IMR-90 (cell line): ENCODE measurements around the gene RAPGEF5. TPM values are rescaled to one million over a fixed set of nuclear protein-coding genes. Genes with fewer than 3 reads are reported as not detected.

Experiments
- ATAC-seq: fragments of 200-7000 bp; cut with Tn5 transposase; 2 replicates; pipeline ENCODE4 v1.9.1; 2020; ENCODE audit warnings: low read depth, mild to moderate bottlenecking, moderate library complexity
- BruUV-seq: library from RNA; stranded (reverse); fragments of 400-500 nt; replicated peaks from 2 replicates; lab custom pipeline; 2021; lab: Mats Ljungman, UMichigan
- CTCF ChIA-PET: fragments of 300-600 bp; formaldehyde crosslinking; extraction: SDS; loops from one replicate; lab custom pipeline; 2021; ENCODE audit warnings: antibody characterized with exemption; lab: Yijun Ruan, JAX
- POLR2A ChIA-PET: fragments of 300-600 bp; sonication (Branson Sonifier 250); formaldehyde crosslinking; loops from one replicate; lab custom pipeline; 2022; ENCODE audit warnings: antibody characterized with exemption; ENCODE audit not compliant: unreplicated experiment; lab: Charles Lee
- DNase-seq: peaks from one replicate; pipeline ENCODE4 v3.0.0; 2013
- H2AFZ ChIP-seq: replicated peaks from 2 replicates; pipeline ENCODE3; 2013; ENCODE audit warnings: low read length, mild to moderate bottlenecking; ENCODE audit not compliant: poor library complexity
- H2AK5ac ChIP-seq: 2 replicates; pipeline ENCODE4 v1.6.1; 2013; ENCODE audit warnings: low read depth, low read length, inconsistent platforms
- H2AK9ac ChIP-seq: replicated peaks from 2 replicates; pipeline ENCODE3; 2013; ENCODE audit warnings: mild to moderate bottlenecking, low read depth, low read length, moderate library complexity; ENCODE audit not compliant: poor library complexity
- H2BK120ac ChIP-seq: 2 replicates; pipeline ENCODE4 v1.6.1; 2013; ENCODE audit warnings: low read depth, low read length, inconsistent platforms
- H2BK15ac ChIP-seq: 3 replicates; pipeline ENCODE4 v1.6.1; 2013; ENCODE audit warnings: low read depth, low read length, inconsistent platforms
- H2BK20ac ChIP-seq: 2 replicates; pipeline ENCODE4 v1.6.1; 2013; ENCODE audit warnings: low read depth, mild to moderate bottlenecking, inconsistent platforms, low read length, moderate library complexity
- H2BK5ac ChIP-seq: 2 replicates; pipeline ENCODE4 v1.6.1; 2013; ENCODE audit warnings: mild to moderate bottlenecking, low read depth, low read length, inconsistent platforms; ENCODE audit not compliant: poor library complexity, severe bottlenecking
- H3K14ac ChIP-seq: replicated peaks from 2 replicates; pipeline ENCODE4 v1.6.1; 2013; ENCODE audit warnings: low read depth, low read length, inconsistent platforms
- H3K18ac ChIP-seq: 2 replicates; pipeline ENCODE4 v1.6.1; 2013; ENCODE audit warnings: low read depth, low read length, control low read depth
- H3K23ac ChIP-seq: 2 replicates; pipeline ENCODE4 v1.6.1; 2013; ENCODE audit warnings: low read depth, low read length, inconsistent platforms
- H3K27ac ChIP-seq: 2 replicates; pipeline ENCODE4 v1.5.1; 2013; ENCODE audit warnings: mild to moderate bottlenecking, control low read depth, low read length; ENCODE audit not compliant: insufficient read depth
- H3K27me3 ChIP-seq: 2 replicates; pipeline ENCODE4 v1.6.1; 2013; ENCODE audit warnings: low read length; ENCODE audit not compliant: control insufficient read depth, insufficient read depth
- H3K36me3 ChIP-seq: 2 replicates; pipeline ENCODE4 v1.6.1; 2013; ENCODE audit warnings: low read length, mixed read lengths; ENCODE audit not compliant: control insufficient read depth, insufficient read depth
- H3K4ac ChIP-seq: 2 replicates; pipeline ENCODE4 v1.6.1; 2013; ENCODE audit warnings: low read depth, low read length, inconsistent platforms
- H3K4me1 ChIP-seq: 2 replicates; pipeline ENCODE4 v1.6.1; 2013; ENCODE audit warnings: low read length, mixed read lengths; ENCODE audit not compliant: control insufficient read depth, insufficient read depth
- H3K4me2 ChIP-seq: 2 replicates; pipeline ENCODE4 v1.6.1; 2013; ENCODE audit warnings: low read depth, mild to moderate bottlenecking, control low read depth, low read length, moderate library complexity
- H3K4me3 ChIP-seq: 2 replicates; pipeline ENCODE4 v1.5.1; 2013; ENCODE audit warnings: low read depth, mild to moderate bottlenecking, control low read depth, low read length, moderate library complexity; ENCODE audit not compliant: insufficient read depth
- H3K56ac ChIP-seq: 2 replicates; pipeline ENCODE4 v1.6.1; 2013; ENCODE audit warnings: low read length, inconsistent platforms; ENCODE audit not compliant: insufficient read depth; ENCODE audit errors: extremely low read depth
- H3K79me1 ChIP-seq, 2 experiments: 2 replicates each; pipeline ENCODE4 v1.6.1; 2013; ENCODE audit warnings: low read length in 2 of 2, inconsistent platforms in 1 of 2, low read depth in 1 of 2
- H3K9ac ChIP-seq: 2 replicates; pipeline ENCODE4 v1.6.1; 2013; ENCODE audit warnings: low read depth, low read length, control low read depth
- H3K9me1 ChIP-seq: 2 replicates; pipeline ENCODE4 v1.6.1; 2013; ENCODE audit warnings: low read length, inconsistent platforms; ENCODE audit not compliant: insufficient read depth
- H3K9me3 ChIP-seq: 2 replicates; pipeline ENCODE4 v1.6.1; 2013; ENCODE audit warnings: low read length; ENCODE audit not compliant: control insufficient read depth, insufficient read depth
- H4K20me1 ChIP-seq: 2 replicates; pipeline ENCODE4 v1.6.1; 2013; ENCODE audit warnings: low read length, inconsistent platforms; ENCODE audit not compliant: insufficient read depth
- H4K5ac ChIP-seq: 2 replicates; pipeline ENCODE4 v1.6.1; 2013; ENCODE audit warnings: mild to moderate bottlenecking, low read depth, low read length, control low read depth
- H4K8ac ChIP-seq, 2 experiments: 2 replicates each; pipeline ENCODE4 v1.6.1; 2013; ENCODE audit warnings: low read depth in 2 of 2, low read length in 2 of 2, control low read depth in 1 of 2, inconsistent platforms in 1 of 2
- H4K91ac ChIP-seq: 2 replicates; pipeline ENCODE4 v1.6.1; 2013; ENCODE audit warnings: low read depth, low read length, inconsistent platforms; ENCODE audit not compliant: insufficient read depth
- BHLHE40 ChIP-seq: fragments of 150-350 bp; IDR thresholded peaks from 2 replicates; pipeline ENCODE4 v1.6.1; 2016; ENCODE audit warnings: mild to moderate bottlenecking, low read depth, low read length
- CEBPB ChIP-seq: IDR thresholded peaks from 2 replicates; pipeline ENCODE4 v1.6.1; 2012; ENCODE audit warnings: low read depth, low read length, improper control_type of control experiment
- FOS ChIP-seq: fragments of 150-350 bp; IDR thresholded peaks from 2 replicates; pipeline ENCODE4 v1.6.1; 2016; ENCODE audit warnings: low read depth, low read length
- MAFK ChIP-seq: IDR thresholded peaks from 2 replicates; pipeline ENCODE4 v1.6.1; 2012; ENCODE audit warnings: low read depth, low read length, improper control_type of control experiment
- NFE2L2 ChIP-seq: fragments of 150-350 bp; IDR thresholded peaks from 2 replicates; pipeline ENCODE4 v1.6.1; 2016; ENCODE audit warnings: low read depth, mild to moderate bottlenecking, low read length
- RAD21 ChIP-seq: IDR thresholded peaks from 2 replicates; pipeline ENCODE4 v1.6.1; 2012; ENCODE audit warnings: low read length, improper control_type of control experiment
- RCOR1 ChIP-seq: IDR thresholded peaks from 2 replicates; pipeline ENCODE4 v1.6.1; 2012; ENCODE audit warnings: mild to moderate bottlenecking, low read length, improper control_type of control experiment; ENCODE audit not compliant: insufficient replicate concordance
- RFX5 ChIP-seq: IDR thresholded peaks from 2 replicates; pipeline ENCODE4 v1.8.0; 2012; ENCODE audit warnings: low read depth, mild to moderate bottlenecking, low read length, moderate library complexity
- SMC3 ChIP-seq: fragments of 150-350 bp; IDR thresholded peaks from 2 replicates; pipeline ENCODE4 v1.6.1; 2016; ENCODE audit warnings: low read depth, mild to moderate bottlenecking, antibody characterized with exemption, low read length, moderate library complexity
- WGBS, 2 experiments: methylation state at CpG; one replicate each; pipeline versions ENCODE4 v1.1.5 to v1.1.7; 2013; ENCODE audit warnings: missing lambda C conversion rate in 2 of 2; ENCODE audit not compliant: insufficient read length in 1 of 2; ENCODE audit errors: extremely low coverage in 2 of 2; 5-methylcytosine and 5-hydroxymethylcytosine counted together
- dilution Hi-C: fragments of 300-500 bp; cut with HindIII; formaldehyde crosslinking; loops from one replicate; pipeline ENCODE4 v1.14.3; 2018; ENCODE audit warnings: low sequenced_read_pairs; ENCODE audit not compliant: unreplicated experiment
- in situ Hi-C: fragments of 300-500 bp; cut with MboI; formaldehyde crosslinking; loops from 3 replicates; pipeline ENCODE4 v1.14.3; 2019; ENCODE audit warnings: low sequenced_read_pairs, inconsistent platforms, mixed read lengths
- intact Hi-C: fragments of 100-400 bp; cut with micrococcal nuclease; formaldehyde crosslinking; loops from 2 replicates; pipeline ENCODE4 v1.10.0; 2022
- polyA plus RNA-seq, 3 experiments: library from polyadenylated mRNA; depleted of rRNA; stranded (reverse); fragments of >200 nt; gene quantifications; 2 replicates each; pipeline ENCODE4 v1.2.3, GENCODE V29; 2012; ENCODE audit warnings: low replicate concordance in 1 of 3
- total RNA-seq: library from RNA; depleted of rRNA; stranded (reverse); fragments of >200 nt; gene quantifications from 2 replicates; pipeline ENCODE4 v1.2.3, GENCODE V29; 2012
- TF ChIP-seq, protein P1 (sequence below): conservative IDR thresholded peaks from 2 replicates; pipeline ENCODE4 v1.5.1; 2012; ENCODE audit warnings: mild to moderate bottlenecking, low read depth, low read length, improper control_type of control experiment
- TF ChIP-seq, protein P2 (sequence below): fragments of 150-350 bp; IDR thresholded peaks from 2 replicates; pipeline ENCODE4 v1.6.1; 2017; ENCODE audit warnings: mild to moderate bottlenecking, antibody characterized with exemption, low read length, low read depth
- TF ChIP-seq, protein P3 (sequence below): fragments of 150-350 bp; IDR thresholded peaks from 2 replicates; pipeline ENCODE4 v1.6.1; 2016; ENCODE audit warnings: low read depth, mild to moderate bottlenecking, low read length, moderate library complexity, borderline replicate concordance

The RAPGEF5 gene
- total and polyA plus RNA-seq, 2 of the 4 experiments (the other 2 are of a cell fraction), result 0.05 to 0.18 TPM

DNA sequence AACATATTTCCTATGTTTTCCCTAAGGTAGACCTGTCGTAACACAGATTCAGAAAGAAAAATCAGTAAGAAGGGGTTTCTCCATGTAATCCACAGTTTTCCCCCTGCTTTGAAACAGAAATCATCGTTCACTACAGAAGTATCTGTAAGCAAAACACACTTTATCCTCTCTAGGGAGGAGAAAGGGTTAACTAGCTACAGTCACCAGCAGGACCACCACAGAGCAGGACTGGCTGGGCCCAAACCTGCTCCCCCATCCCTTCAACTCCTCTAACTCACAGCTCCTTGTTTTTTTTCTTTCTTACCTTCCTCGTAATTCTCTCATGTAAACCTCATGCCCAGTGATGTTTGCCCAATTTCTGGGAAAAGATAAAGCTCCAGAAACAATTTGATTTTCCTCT, 167.7 kb downstream of the RAPGEF5 start:
- ATAC-seq (no peak), DNase-seq (no peak)
- H3K36me3 ChIP-seq, result no peaks in the 10 kb centered on the region
- no peak overlapping the region for H3K4me2 ChIP-seq
- no peak overlapping the region for H2BK5ac ChIP-seq
- no peak overlapping the region for H2BK20ac ChIP-seq
- H3K23ac ChIP-seq, result no peak overlapping the region
- intact Hi-C loops (no loop called here), dilution Hi-C loops (no loop called here), in situ Hi-C loops (no loop called here)
- peaks cover 3% of the 10 kb centered on the region for H3K27me3 ChIP-seq
- POLR2A ChIA-PET, result no interaction called here
- no peak overlapping the region for H4K5ac ChIP-seq
- no peak overlapping the region for H3K4ac ChIP-seq
- H3K79me1 ChIP-seq, result no peaks in the 10 kb centered on the region
- BruUV-seq, result no TSS peak
- no peaks in the 10 kb centered on the region for H3K9me3 ChIP-seq
- no peak overlapping the region for H3K14ac ChIP-seq
- CTCF ChIA-PET, result interaction anchor here (0.6 to 0.8 kb wide), 2 partner anchors 30 to 87 kb away, joined by 3 read pairs; no protein-coding TSS in a partner anchor
- no peak overlapping the region for H3K18ac ChIP-seq
- no peak overlapping the region for H3K4me3 ChIP-seq
- no peak overlapping the region for H3K9ac ChIP-seq
- no peaks in the 10 kb centered on the region for H3K9me1 ChIP-seq
- H4K91ac ChIP-seq, result no peak overlapping the region
- 67% methylated on average over 1 of the region's 3 CpGs; no CpG with 5 or more reads in 1 of the 2 experiments for WGBS, 2 experiments
- H4K20me1 ChIP-seq, result no peaks in the 10 kb centered on the region
- no peak overlapping the region for H2AK9ac ChIP-seq
- H4K8ac ChIP-seq, result no peak overlapping the region
- no peak overlapping the region for H3K27ac ChIP-seq
- no peak overlapping the region for H2AK5ac ChIP-seq
- no peak for TF ChIP-seq RAD21
- TF ChIP-seq, protein P1, sequence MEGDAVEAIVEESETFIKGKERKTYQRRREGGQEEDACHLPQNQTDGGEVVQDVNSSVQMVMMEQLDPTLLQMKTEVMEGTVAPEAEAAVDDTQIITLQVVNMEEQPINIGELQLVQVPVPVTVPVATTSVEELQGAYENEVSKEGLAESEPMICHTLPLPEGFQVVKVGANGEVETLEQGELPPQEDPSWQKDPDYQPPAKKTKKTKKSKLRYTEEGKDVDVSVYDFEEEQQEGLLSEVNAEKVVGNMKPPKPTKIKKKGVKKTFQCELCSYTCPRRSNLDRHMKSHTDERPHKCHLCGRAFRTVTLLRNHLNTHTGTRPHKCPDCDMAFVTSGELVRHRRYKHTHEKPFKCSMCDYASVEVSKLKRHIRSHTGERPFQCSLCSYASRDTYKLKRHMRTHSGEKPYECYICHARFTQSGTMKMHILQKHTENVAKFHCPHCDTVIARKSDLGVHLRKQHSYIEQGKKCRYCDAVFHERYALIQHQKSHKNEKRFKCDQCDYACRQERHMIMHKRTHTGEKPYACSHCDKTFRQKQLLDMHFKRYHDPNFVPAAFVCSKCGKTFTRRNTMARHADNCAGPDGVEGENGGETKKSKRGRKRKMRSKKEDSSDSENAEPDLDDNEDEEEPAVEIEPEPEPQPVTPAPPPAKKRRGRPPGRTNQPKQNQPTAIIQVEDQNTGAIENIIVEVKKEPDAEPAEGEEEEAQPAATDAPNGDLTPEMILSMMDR, result no peak
- no peak for TF ChIP-seq RCOR1
- TF ChIP-seq, protein P2, sequence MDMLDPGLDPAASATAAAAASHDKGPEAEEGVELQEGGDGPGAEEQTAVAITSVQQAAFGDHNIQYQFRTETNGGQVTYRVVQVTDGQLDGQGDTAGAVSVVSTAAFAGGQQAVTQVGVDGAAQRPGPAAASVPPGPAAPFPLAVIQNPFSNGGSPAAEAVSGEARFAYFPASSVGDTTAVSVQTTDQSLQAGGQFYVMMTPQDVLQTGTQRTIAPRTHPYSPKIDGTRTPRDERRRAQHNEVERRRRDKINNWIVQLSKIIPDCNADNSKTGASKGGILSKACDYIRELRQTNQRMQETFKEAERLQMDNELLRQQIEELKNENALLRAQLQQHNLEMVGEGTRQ, result no peak
- no peak for TF ChIP-seq BHLHE40
- no peak for TF ChIP-seq SMC3
- TF ChIP-seq FOS, result no peak
- no peak for TF ChIP-seq RFX5
- TF ChIP-seq, protein P3, sequence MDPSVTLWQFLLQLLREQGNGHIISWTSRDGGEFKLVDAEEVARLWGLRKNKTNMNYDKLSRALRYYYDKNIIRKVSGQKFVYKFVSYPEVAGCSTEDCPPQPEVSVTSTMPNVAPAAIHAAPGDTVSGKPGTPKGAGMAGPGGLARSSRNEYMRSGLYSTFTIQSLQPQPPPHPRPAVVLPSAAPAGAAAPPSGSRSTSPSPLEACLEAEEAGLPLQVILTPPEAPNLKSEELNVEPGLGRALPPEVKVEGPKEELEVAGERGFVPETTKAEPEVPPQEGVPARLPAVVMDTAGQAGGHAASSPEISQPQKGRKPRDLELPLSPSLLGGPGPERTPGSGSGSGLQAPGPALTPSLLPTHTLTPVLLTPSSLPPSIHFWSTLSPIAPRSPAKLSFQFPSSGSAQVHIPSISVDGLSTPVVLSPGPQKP, result no peak
- TF ChIP-seq CEBPB, result no peak
- TF ChIP-seq MAFK, result no peak
- TF ChIP-seq NFE2L2, result no peak
- no peak overlapping the region for H2AFZ ChIP-seq
- no peak overlapping the region for H2BK15ac ChIP-seq
- H3K4me1 ChIP-seq, result no peaks in the 10 kb centered on the region
- H2BK120ac ChIP-seq, result no peak overlapping the region
- H3K56ac ChIP-seq, result no peak overlapping the region
